Smooth muscle cell of the brain vasculature (primary cell): ENCODE measurements around the gene TCF4.
A peak's percentile ranks its signal among the peaks of the same experiment; 100 is the strongest.

ENCODE experiments used
- DNase-seq: peaks from one replicate; pipeline ENCODE4 v3.0.0-alpha.2; 2012; ENCODE audit warnings: low read depth, low spot score

TCF4 gene

GRCh38 chr18:55546851-55547704, 40.9 kb downstream of the TCF4 start:
- peak; percentile 35 for DNase-seq

- DNase-seq: no peak
Observed at GRCh38 chr18:55544014-55544413, 44.0 kb downstream of the TCF4 start.

GRCh38 chr18:55543130-55543704, 44.8 kb downstream of the TCF4 start:
- no peak for DNase-seq

- no peak for DNase-seq
Observed at GRCh38 chr18:55541571-55541970, 46.4 kb downstream of the TCF4 start.

GRCh38 chr18:55539240-55539639, 48.8 kb downstream of the TCF4 start:
- no peak for DNase-seq

- DNase-seq: no peak
Observed at GRCh38 chr18:55534996-55535395, 53.0 kb downstream of the TCF4 start.

- DNase-seq: no peak
Observed at GRCh38 chr18:55534547-55534946, 53.4 kb downstream of the TCF4 start.

GRCh38 chr18:55530166-55530565, 57.8 kb downstream of the TCF4 start:
- no peak for DNase-seq

GRCh38 chr18:55529581-55529980, 58.4 kb downstream of the TCF4 start:
- DNase-seq: no peak

- no peak for DNase-seq
Observed at GRCh38 chr18:55525845-55526244, 62.1 kb downstream of the TCF4 start.

GRCh38 chr18:55524353-55525073, 63.5 kb downstream of the TCF4 start:
- no peak for DNase-seq

- no peak for DNase-seq
Observed at GRCh38 chr18:55523001-55523400, 65.0 kb downstream of the TCF4 start.

- DNase-seq: no peak
Observed at GRCh38 chr18:55522011-55522410, 66.0 kb downstream of the TCF4 start.

GRCh38 chr18:55517055-55517454, 70.9 kb downstream of the TCF4 start:
- DNase-seq: no peak

- no peak for DNase-seq
Observed at GRCh38 chr18:55515941-55516710, 71.9 kb downstream of the TCF4 start.

GRCh38 chr18:55515214-55515613, 72.8 kb downstream of the TCF4 start:
- no peak for DNase-seq

- DNase-seq: no peak
Observed at GRCh38 chr18:55513161-55513560, 74.8 kb downstream of the TCF4 start.

- DNase-seq: no peak
Observed at GRCh38 chr18:55511277-55511676, 76.7 kb downstream of the TCF4 start.

- DNase-seq: peak; percentile 44
Observed at GRCh38 chr18:55510809-55511208, 77.2 kb downstream of the TCF4 start.

- peak; percentile 36 for DNase-seq
Observed at GRCh38 chr18:55509631-55510324, 78.2 kb downstream of the TCF4 start.

GRCh38 chr18:55508651-55509050, 79.3 kb downstream of the TCF4 start:
- DNase-seq: no peak
